ENCODE data around the gene GMCL2. TPM values are rescaled to one million over a fixed set of nuclear protein-coding genes. Genes with fewer than 3 reads are reported as not detected.
A peak's percentile ranks its signal among the peaks of the same experiment; 100 is the strongest.

GMCL2 gene
- total and polyA plus RNA-seq, 2 experiments from 2014 or later, result 0.07 TPM; not detected in 1

- TF ChIP-seq, protein P1, sequence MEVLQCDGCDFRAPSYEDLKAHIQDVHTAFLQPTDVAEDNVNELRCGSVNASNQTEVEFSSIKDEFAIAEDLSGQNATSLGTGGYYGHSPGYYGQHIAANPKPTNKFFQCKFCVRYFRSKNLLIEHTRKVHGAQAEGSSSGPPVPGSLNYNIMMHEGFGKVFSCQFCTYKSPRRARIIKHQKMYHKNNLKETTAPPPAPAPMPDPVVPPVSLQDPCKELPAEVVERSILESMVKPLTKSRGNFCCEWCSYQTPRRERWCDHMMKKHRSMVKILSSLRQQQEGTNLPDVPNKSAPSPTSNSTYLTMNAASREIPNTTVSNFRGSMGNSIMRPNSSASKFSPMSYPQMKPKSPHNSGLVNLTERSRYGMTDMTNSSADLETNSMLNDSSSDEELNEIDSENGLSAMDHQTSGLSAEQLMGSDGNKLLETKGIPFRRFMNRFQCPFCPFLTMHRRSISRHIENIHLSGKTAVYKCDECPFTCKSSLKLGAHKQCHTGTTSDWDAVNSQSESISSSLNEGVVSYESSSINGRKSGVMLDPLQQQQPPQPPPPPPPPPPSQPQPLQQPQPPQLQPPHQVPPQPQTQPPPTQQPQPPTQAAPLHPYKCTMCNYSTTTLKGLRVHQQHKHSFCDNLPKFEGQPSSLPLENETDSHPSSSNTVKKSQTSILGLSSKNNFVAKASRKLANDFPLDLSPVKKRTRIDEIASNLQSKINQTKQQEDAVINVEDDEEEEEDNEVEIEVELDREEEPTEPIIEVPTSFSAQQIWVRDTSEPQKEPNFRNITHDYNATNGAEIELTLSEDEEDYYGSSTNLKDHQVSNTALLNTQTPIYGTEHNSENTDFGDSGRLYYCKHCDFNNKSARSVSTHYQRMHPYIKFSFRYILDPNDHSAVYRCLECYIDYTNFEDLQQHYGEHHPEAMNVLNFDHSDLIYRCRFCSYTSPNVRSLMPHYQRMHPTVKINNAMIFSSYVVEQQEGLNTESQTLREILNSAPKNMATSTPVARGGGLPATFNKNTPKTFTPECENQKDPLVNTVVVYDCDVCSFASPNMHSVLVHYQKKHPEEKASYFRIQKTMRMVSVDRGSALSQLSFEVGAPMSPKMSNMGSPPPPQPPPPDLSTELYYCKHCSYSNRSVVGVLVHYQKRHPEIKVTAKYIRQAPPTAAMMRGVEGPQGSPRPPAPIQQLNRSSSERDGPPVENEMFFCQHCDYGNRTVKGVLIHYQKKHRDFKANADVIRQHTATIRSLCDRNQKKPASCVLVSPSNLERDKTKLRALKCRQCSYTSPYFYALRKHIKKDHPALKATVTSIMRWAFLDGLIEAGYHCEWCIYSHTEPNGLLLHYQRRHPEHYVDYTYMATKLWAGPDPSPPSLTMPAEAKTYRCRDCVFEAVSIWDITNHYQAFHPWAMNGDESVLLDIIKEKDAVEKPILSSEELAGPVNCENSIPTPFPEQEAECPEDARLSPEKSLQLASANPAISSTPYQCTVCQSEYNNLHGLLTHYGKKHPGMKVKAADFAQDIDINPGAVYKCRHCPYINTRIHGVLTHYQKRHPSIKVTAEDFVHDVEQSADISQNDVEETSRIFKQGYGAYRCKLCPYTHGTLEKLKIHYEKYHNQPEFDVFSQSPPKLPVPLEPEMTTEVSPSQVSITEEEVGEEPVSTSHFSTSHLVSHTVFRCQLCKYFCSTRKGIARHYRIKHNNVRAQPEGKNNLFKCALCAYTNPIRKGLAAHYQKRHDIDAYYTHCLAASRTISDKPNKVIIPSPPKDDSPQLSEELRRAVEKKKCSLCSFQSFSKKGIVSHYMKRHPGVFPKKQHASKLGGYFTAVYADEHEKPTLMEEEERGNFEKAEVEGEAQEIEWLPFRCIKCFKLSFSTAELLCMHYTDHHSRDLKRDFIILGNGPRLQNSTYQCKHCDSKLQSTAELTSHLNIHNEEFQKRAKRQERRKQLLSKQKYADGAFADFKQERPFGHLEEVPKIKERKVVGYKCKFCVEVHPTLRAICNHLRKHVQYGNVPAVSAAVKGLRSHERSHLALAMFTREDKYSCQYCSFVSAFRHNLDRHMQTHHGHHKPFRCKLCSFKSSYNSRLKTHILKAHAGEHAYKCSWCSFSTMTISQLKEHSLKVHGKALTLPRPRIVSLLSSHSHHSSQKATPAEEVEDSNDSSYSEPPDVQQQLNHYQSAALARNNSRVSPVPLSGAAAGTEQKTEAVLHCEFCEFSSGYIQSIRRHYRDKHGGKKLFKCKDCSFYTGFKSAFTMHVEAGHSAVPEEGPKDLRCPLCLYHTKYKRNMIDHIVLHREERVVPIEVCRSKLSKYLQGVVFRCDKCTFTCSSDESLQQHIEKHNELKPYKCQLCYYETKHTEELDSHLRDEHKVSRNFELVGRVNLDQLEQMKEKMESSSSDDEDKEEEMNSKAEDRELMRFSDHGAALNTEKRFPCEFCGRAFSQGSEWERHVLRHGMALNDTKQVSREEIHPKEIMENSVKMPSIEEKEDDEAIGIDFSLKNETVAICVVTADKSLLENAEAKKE (CRISPR knock-in tag; IDR thresholded peaks at IDR 0.05), result no peak
- TF ChIP-seq STAT1 (IDR thresholded peaks at IDR 0.05; ENCODE audit: unreplicated experiment), result no peak
Observed at GRCh38 chr5:178218827-178219226, 31.7 kb upstream of the GMCL2 start (continued).

- no peaks in the 10 kb centered on the region for H3K27me3 ChIP-seq (ENCODE audit: insufficient read depth)
- Mint-ChIP-seq H3K36me3 (ENCODE audit: low read depth) (peaks cover 77% of the 10 kb centered on the region), H3K4me1 (peaks cover 23% of the 10 kb centered on the region), H3K27ac (peak overlapping the region; percentile 20; the same call in 1 of the 2 replicates), H3K27me3 (ENCODE audit: insufficient read depth, low read depth, poor library complexity) (peaks cover 11% of the 10 kb centered on the region), H3K9me3 (no peaks in the 10 kb centered on the region), H3K4me3 (no peak overlapping the region)
- peaks cover 11% of the 10 kb centered on the region; the same call in 1 of the 2 replicates for H3K4me1 ChIP-seq (ENCODE audit: insufficient read depth)
- no peaks in the 10 kb centered on the region for H3K9me2 ChIP-seq (ENCODE audit: insufficient read depth)
- peaks cover 23% of the 10 kb centered on the region for H3K36me3 ChIP-seq (ENCODE audit: insufficient read depth)
- H3K79me2 ChIP-seq (replicated peaks; ENCODE audit: insufficient read depth), result no peaks in the 10 kb centered on the region
- H3K4me3 ChIP-seq, result no peak overlapping the region
- ATAC-seq (no peak), DNase-seq (ENCODE audit: low spot score) (no peak)
- no peak for TF ChIP-seq CTCF (conservative IDR thresholded peaks at IDR 0.05; ENCODE audit: low read depth in 2 of 2)
- TF ChIP-seq CREB1 (CRISPR knock-in tag; IDR thresholded peaks at IDR 0.05; ENCODE audit: low read depth), result no peak
- no peak for TF ChIP-seq POLR2AphosphoS5 (IDR thresholded peaks at IDR 0.05; ENCODE audit: low read depth)
- TF ChIP-seq, protein P2, sequence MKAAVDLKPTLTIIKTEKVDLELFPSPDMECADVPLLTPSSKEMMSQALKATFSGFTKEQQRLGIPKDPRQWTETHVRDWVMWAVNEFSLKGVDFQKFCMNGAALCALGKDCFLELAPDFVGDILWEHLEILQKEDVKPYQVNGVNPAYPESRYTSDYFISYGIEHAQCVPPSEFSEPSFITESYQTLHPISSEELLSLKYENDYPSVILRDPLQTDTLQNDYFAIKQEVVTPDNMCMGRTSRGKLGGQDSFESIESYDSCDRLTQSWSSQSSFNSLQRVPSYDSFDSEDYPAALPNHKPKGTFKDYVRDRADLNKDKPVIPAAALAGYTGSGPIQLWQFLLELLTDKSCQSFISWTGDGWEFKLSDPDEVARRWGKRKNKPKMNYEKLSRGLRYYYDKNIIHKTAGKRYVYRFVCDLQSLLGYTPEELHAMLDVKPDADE (IDR thresholded peaks at IDR 0.05), result no peak
- no peak for TF ChIP-seq ZNF331 (CRISPR knock-in tag; IDR thresholded peaks at IDR 0.05; ENCODE audit: low read depth)
- no peak for TF ChIP-seq ZNF114 (CRISPR knock-in tag; IDR thresholded peaks at IDR 0.05)
- TF ChIP-seq STAT1 (IDR thresholded peaks at IDR 0.05; ENCODE audit: unreplicated experiment), result no peak
- no peak for TF ChIP-seq EZH2 (IDR thresholded peaks at IDR 0.05; ENCODE audit: low read depth, unreplicated experiment)
- TF ChIP-seq, protein P3, sequence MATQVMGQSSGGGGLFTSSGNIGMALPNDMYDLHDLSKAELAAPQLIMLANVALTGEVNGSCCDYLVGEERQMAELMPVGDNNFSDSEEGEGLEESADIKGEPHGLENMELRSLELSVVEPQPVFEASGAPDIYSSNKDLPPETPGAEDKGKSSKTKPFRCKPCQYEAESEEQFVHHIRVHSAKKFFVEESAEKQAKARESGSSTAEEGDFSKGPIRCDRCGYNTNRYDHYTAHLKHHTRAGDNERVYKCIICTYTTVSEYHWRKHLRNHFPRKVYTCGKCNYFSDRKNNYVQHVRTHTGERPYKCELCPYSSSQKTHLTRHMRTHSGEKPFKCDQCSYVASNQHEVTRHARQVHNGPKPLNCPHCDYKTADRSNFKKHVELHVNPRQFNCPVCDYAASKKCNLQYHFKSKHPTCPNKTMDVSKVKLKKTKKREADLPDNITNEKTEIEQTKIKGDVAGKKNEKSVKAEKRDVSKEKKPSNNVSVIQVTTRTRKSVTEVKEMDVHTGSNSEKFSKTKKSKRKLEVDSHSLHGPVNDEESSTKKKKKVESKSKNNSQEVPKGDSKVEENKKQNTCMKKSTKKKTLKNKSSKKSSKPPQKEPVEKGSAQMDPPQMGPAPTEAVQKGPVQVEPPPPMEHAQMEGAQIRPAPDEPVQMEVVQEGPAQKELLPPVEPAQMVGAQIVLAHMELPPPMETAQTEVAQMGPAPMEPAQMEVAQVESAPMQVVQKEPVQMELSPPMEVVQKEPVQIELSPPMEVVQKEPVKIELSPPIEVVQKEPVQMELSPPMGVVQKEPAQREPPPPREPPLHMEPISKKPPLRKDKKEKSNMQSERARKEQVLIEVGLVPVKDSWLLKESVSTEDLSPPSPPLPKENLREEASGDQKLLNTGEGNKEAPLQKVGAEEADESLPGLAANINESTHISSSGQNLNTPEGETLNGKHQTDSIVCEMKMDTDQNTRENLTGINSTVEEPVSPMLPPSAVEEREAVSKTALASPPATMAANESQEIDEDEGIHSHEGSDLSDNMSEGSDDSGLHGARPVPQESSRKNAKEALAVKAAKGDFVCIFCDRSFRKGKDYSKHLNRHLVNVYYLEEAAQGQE (IDR thresholded peaks at IDR 0.05; ENCODE audit: unreplicated experiment), result no peak
- no peak for TF ChIP-seq JUNB (IDR thresholded peaks at IDR 0.05; ENCODE audit: unreplicated experiment)
- peaks cover 23% of the 10 kb centered on the region for H3F3A ChIP-seq (replicated peaks; ENCODE audit: low read depth)
- no peak overlapping the region for H3K4me2 ChIP-seq
- no peak overlapping the region for H2AFZ ChIP-seq
- H4K20me1 ChIP-seq (replicated peaks; ENCODE audit: insufficient read depth), result peaks cover 20% of the 10 kb centered on the region
- H3K27ac ChIP-seq (ENCODE audit: low read depth), result no peak overlapping the region
Observed at GRCh38 chr5:178218237-178218776, 31.1 kb upstream of the GMCL2 start.

Data from GM23338 (cell line).